CD14-positive monocyte (primary cell): Measurements from ENCODE around the gene B3GNT8. TPM values are rescaled to one million over a fixed set of nuclear protein-coding genes. Genes with fewer than 3 reads are reported as not detected.
A peak's percentile ranks its signal among the peaks of the same experiment; 100 is the strongest.

Source experiments
- DNase-seq, 3 donors: peaks; one replicate each; pipeline ENCODE4 v3.0.0-alpha.2; 2011 to 2022
- H2AFZ ChIP-seq: 2 replicates; pipeline ENCODE4 v1.6.0; 2012; ENCODE audit warnings: mild to moderate bottlenecking, low read depth, low read length, inconsistent platforms; ENCODE audit not compliant: insufficient read depth, poor library complexity, severe bottlenecking
- H3K27ac ChIP-seq, 2 donors: 1 replicate in 1 of 2; 2 replicates in 1 of 2; pipeline ENCODE4 v1.5.1; 2012 to 2013; ENCODE audit warnings: low read length in 2 of 2, control low read depth in 1 of 2, inconsistent platforms in 1 of 2, low read depth in 1 of 2, mild to moderate bottlenecking in 1 of 2
- H3K27me3 ChIP-seq, 2 donors: one replicate each; pipeline versions ENCODE4 v1.6.0 to v1.6.1; 2011 to 2013; ENCODE audit warnings: low read length in 2 of 2; ENCODE audit not compliant: control insufficient read depth in 2 of 2, insufficient read depth in 2 of 2
- H3K36me3 ChIP-seq, 2 donors: replicated peaks in 1 of 2; 1 replicate in 1 of 2; 2 replicates in 1 of 2; pipeline versions ENCODE4 v1.5.1 to v1.6.1; 2012 to 2013; ENCODE audit warnings: low read length in 2 of 2, control low read depth in 1 of 2, inconsistent platforms in 1 of 2, mild to moderate bottlenecking in 1 of 2; ENCODE audit not compliant: insufficient read depth in 2 of 2, control insufficient read depth in 1 of 2
- H3K4me1 ChIP-seq, 2 donors: 1 replicate in 1 of 2; 2 replicates in 1 of 2; pipeline versions ENCODE4 v1.5.1 to v1.6.1; 2012 to 2013; ENCODE audit warnings: low read length in 2 of 2, control low read depth in 1 of 2, inconsistent platforms in 1 of 2, mild to moderate bottlenecking in 1 of 2, moderate library complexity in 1 of 2; ENCODE audit not compliant: insufficient read depth in 2 of 2, control insufficient read depth in 1 of 2
- H3K4me2 ChIP-seq: replicated peaks from 2 replicates; pipeline ENCODE3; 2012; ENCODE audit warnings: low read length, moderate library complexity, mild to moderate bottlenecking; ENCODE audit not compliant: poor library complexity, severe bottlenecking; ENCODE audit errors: extremely low read depth
- H3K4me3 ChIP-seq, 3 experiments: fragments of 200-600 bp in 1 of 3; sonication (generic) in 1 of 3; replicated peaks in 1 of 3; 1 replicate in 2 of 3; 2 replicates in 1 of 3; pipeline ENCODE4 v1.5.1; 2011 to 2013; ENCODE audit warnings: low read length in 3 of 3, mild to moderate bottlenecking in 3 of 3, control low read depth in 2 of 3, low read depth in 2 of 3, inconsistent platforms in 1 of 3, moderate library complexity in 1 of 3
- H3K79me2 ChIP-seq: 2 replicates; pipeline ENCODE4 v1.6.0; 2012; ENCODE audit warnings: mild to moderate bottlenecking, control low read depth, inconsistent platforms, low read length, moderate library complexity; ENCODE audit not compliant: insufficient read depth
- H3K9ac ChIP-seq: 2 replicates; pipeline ENCODE4 v1.6.0; 2017; ENCODE audit warnings: low read length, mild to moderate bottlenecking; ENCODE audit not compliant: insufficient read depth, poor library complexity, severe bottlenecking
- H3K9me3 ChIP-seq, 2 donors: replicated peaks in 1 of 2; 1 replicate in 1 of 2; 2 replicates in 1 of 2; pipeline versions ENCODE4 v1.5.1 to v1.6.1; 2012 to 2013; ENCODE audit warnings: low read length in 2 of 2, control low read depth in 1 of 2; ENCODE audit not compliant: control insufficient read depth in 1 of 2, insufficient read depth in 1 of 2
- H4K20me1 ChIP-seq: 2 replicates; pipeline ENCODE4 v1.6.0; 2012; ENCODE audit warnings: mild to moderate bottlenecking, low read length, control low read depth, moderate library complexity; ENCODE audit not compliant: insufficient read depth
- H3K27ac Mint-ChIP-seq, 7 donors: one replicate each; pipeline ENCODE4 v1.8.0; 2020; ENCODE audit warnings: mild to moderate bottlenecking in 7 of 7, mixed read lengths in 7 of 7, moderate library complexity in 6 of 7, inconsistent platforms in 2 of 7
- H3K27me3 Mint-ChIP-seq, 3 donors: one replicate each; pipeline ENCODE4 v1.8.0; 2021 to 2022; ENCODE audit warnings: low read depth in 3 of 3, mild to moderate bottlenecking in 3 of 3, mixed read lengths in 3 of 3, moderate library complexity in 3 of 3, inconsistent platforms in 1 of 3
- H3K36me3 Mint-ChIP-seq, 2 donors: one replicate each; pipeline ENCODE4 v1.8.0; 2020; ENCODE audit warnings: mixed read lengths in 2 of 2, inconsistent platforms in 1 of 2, mild to moderate bottlenecking in 1 of 2
- H3K4me1 Mint-ChIP-seq: one replicate; pipeline ENCODE4 v1.8.0; 2020; ENCODE audit warnings: mild to moderate bottlenecking, mixed read lengths
- H3K4me3 Mint-ChIP-seq, 2 donors: one replicate each; pipeline ENCODE4 v1.8.0; 2020; ENCODE audit warnings: mild to moderate bottlenecking in 2 of 2, mixed read lengths in 2 of 2, moderate library complexity in 1 of 2
- H3K9me3 Mint-ChIP-seq, 7 donors: one replicate each; pipeline ENCODE4 v1.8.0; 2020 to 2022; ENCODE audit warnings: mixed read lengths in 7 of 7, mild to moderate bottlenecking in 6 of 7, moderate library complexity in 6 of 7, inconsistent platforms in 2 of 7
- CTCF ChIP-seq: fragments of 200-600 bp; IDR thresholded peaks from one replicate; pipeline ENCODE4 v1.8.0; 2022; ENCODE audit warnings: antibody characterized with exemption, mild to moderate bottlenecking
- WGBS: methylation state at CpG from one replicate; pipeline ENCODE4 v1.1.5; 2013; ENCODE audit warnings: missing lambda C conversion rate; ENCODE audit not compliant: insufficient coverage; 5-methylcytosine and 5-hydroxymethylcytosine counted together
- intact Hi-C, 2 donors: fragments of 100-400 bp; cut with micrococcal nuclease; formaldehyde crosslinking; loops; one replicate each; pipeline versions ENCODE4 v1.15.0 to v1.15.1; 2023
- polyA plus RNA-seq, 3 donors: library from polyadenylated mRNA; depleted of rRNA in 1 of 3; unstranded in 2 of 3; stranded (reverse) in 1 of 3; fragments of 300-500 nt in 2 of 3; fragments of >200 nt in 1 of 3; fragmentation: Illumina TruSeq in 2 of 3; gene quantifications; 1 replicate in 2 of 3; 2 replicates in 1 of 3; pipeline ENCODE4 v1.2.3, GENCODE V29; 2012 to 2021

The B3GNT8 gene
- polyA plus RNA-seq, 3 donors = 2.9 to 18.9 (median 17.4) TPM

- Histone ChIP-seq H3K4me1 (peaks cover 30 to 34% of the 10 kb centered on the region in 2 donors), H3K9ac (no peak overlapping the region), H3K4me3 (no peak overlapping the region), H3K36me3 (peaks cover 0 to 26% of the 10 kb centered on the region in 2 donors), H3K9me3 (no peaks in the 10 kb centered on the region), H2AFZ (no peak overlapping the region), H3K27me3 (no peaks in the 10 kb centered on the region), H3K4me2 (no peak overlapping the region), H3K79me2 (peaks cover 36% of the 10 kb centered on the region), H3K27ac (no peak overlapping the region), H4K20me1 (no peaks in the 10 kb centered on the region)
- no peak overlapping the region for H3K4me3 Mint-ChIP-seq
- WGBS = 100% methylated on average over 1 of the region's 7 CpGs
- peaks cover 0 to 2% (median 0%) of the 10 kb centered on the region in 3 donors for H3K27me3 Mint-ChIP-seq
- H3K36me3 Mint-ChIP-seq = peaks cover 25 to 37% of the 10 kb centered on the region in 2 donors
- intact Hi-C loops = loop anchor here in 1 of 2 donors (5.0 to 10.0 kb wide), 2 partner anchors 86 to 173 kb away; partner anchors contain the start of genes HNRNPUL1 and TGFB1
- no peak for DNase-seq
- H3K4me1 Mint-ChIP-seq = peaks cover 39% of the 10 kb centered on the region
- no peaks in the 10 kb centered on the region for H3K9me3 Mint-ChIP-seq
- peak overlapping the region in 3 of 7 donors; percentile 2 to 36 (median 21) for H3K27ac Mint-ChIP-seq
- TF ChIP-seq CTCF = no peak
These were observed 10.9 kb upstream of the B3GNT8 start for GRCh38 chr19:41437944-41438574.

GRCh38 chr19:41436674-41436951, 9.4 kb upstream of the B3GNT8 start:
- DNase-seq = no peak
- no peak overlapping the region for H3K4me3 ChIP-seq
- H3K9me3 ChIP-seq = no peaks in the 10 kb centered on the region
- H4K20me1 ChIP-seq = peaks cover 4% of the 10 kb centered on the region
- peaks cover 39 to 52% of the 10 kb centered on the region in 2 donors for H3K36me3 Mint-ChIP-seq
- peaks cover 0 to 2% (median 0%) of the 10 kb centered on the region in 3 donors for H3K27me3 Mint-ChIP-seq
- no peak for TF ChIP-seq CTCF
- H3K36me3 ChIP-seq = peaks cover 12 to 41% of the 10 kb centered on the region in 2 donors
- peaks cover 38% of the 10 kb centered on the region for H3K79me2 ChIP-seq
- H3K4me3 Mint-ChIP-seq = no peak overlapping the region
- no peak overlapping the region for H3K27ac ChIP-seq
- intact Hi-C loops = loop anchor here in 1 of 2 donors (5.0 to 10.0 kb wide), 2 partner anchors 84 to 172 kb away; partner anchors contain the start of genes HNRNPUL1 and TGFB1
- no peak overlapping the region for H2AFZ ChIP-seq
- H3K4me1 ChIP-seq = peaks cover 28 to 33% of the 10 kb centered on the region in 2 donors
- H3K4me1 Mint-ChIP-seq = peaks cover 33% of the 10 kb centered on the region
- no peaks in the 10 kb centered on the region for H3K9me3 Mint-ChIP-seq
- H3K27me3 ChIP-seq = no peaks in the 10 kb centered on the region
- H3K4me2 ChIP-seq = no peak overlapping the region
- no peak overlapping the region for H3K9ac ChIP-seq
- peak overlapping the region in 2 of 7 donors; percentile 2 to 50 for H3K27ac Mint-ChIP-seq
